ENCODE results near the gene DAB1. TPM values are rescaled to one million over a fixed set of nuclear protein-coding genes. Genes with fewer than 3 reads are reported as not detected.

DAB1 gene
- total and polyA plus RNA-seq, 2 of the 8 experiments (the other 6 are each of a cell fraction or from before 2014, with no cell fraction given) = 4.4 to 11.8 TPM

DNA sequence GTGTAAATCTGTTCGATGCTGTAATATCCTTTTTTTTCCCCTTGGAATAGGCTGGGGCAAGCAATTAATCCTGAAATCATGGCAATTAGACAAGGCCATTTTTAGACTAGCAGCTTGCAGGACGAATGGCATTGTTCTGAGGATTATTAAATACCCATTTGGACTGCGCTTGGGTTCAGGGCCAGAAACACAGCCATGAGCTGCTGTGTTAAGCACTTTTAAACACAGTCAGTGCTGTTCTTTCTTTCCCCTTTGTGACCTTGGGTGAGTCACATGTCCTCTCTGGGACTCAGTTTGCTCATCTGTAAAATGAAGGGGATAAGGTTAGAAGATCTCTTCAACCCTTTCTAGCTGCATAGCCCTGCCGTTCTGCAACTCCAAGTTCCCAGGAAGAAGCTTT lies 399.4 kb downstream of the DAB1 start (continued):
- TF ChIP-seq, protein P1, sequence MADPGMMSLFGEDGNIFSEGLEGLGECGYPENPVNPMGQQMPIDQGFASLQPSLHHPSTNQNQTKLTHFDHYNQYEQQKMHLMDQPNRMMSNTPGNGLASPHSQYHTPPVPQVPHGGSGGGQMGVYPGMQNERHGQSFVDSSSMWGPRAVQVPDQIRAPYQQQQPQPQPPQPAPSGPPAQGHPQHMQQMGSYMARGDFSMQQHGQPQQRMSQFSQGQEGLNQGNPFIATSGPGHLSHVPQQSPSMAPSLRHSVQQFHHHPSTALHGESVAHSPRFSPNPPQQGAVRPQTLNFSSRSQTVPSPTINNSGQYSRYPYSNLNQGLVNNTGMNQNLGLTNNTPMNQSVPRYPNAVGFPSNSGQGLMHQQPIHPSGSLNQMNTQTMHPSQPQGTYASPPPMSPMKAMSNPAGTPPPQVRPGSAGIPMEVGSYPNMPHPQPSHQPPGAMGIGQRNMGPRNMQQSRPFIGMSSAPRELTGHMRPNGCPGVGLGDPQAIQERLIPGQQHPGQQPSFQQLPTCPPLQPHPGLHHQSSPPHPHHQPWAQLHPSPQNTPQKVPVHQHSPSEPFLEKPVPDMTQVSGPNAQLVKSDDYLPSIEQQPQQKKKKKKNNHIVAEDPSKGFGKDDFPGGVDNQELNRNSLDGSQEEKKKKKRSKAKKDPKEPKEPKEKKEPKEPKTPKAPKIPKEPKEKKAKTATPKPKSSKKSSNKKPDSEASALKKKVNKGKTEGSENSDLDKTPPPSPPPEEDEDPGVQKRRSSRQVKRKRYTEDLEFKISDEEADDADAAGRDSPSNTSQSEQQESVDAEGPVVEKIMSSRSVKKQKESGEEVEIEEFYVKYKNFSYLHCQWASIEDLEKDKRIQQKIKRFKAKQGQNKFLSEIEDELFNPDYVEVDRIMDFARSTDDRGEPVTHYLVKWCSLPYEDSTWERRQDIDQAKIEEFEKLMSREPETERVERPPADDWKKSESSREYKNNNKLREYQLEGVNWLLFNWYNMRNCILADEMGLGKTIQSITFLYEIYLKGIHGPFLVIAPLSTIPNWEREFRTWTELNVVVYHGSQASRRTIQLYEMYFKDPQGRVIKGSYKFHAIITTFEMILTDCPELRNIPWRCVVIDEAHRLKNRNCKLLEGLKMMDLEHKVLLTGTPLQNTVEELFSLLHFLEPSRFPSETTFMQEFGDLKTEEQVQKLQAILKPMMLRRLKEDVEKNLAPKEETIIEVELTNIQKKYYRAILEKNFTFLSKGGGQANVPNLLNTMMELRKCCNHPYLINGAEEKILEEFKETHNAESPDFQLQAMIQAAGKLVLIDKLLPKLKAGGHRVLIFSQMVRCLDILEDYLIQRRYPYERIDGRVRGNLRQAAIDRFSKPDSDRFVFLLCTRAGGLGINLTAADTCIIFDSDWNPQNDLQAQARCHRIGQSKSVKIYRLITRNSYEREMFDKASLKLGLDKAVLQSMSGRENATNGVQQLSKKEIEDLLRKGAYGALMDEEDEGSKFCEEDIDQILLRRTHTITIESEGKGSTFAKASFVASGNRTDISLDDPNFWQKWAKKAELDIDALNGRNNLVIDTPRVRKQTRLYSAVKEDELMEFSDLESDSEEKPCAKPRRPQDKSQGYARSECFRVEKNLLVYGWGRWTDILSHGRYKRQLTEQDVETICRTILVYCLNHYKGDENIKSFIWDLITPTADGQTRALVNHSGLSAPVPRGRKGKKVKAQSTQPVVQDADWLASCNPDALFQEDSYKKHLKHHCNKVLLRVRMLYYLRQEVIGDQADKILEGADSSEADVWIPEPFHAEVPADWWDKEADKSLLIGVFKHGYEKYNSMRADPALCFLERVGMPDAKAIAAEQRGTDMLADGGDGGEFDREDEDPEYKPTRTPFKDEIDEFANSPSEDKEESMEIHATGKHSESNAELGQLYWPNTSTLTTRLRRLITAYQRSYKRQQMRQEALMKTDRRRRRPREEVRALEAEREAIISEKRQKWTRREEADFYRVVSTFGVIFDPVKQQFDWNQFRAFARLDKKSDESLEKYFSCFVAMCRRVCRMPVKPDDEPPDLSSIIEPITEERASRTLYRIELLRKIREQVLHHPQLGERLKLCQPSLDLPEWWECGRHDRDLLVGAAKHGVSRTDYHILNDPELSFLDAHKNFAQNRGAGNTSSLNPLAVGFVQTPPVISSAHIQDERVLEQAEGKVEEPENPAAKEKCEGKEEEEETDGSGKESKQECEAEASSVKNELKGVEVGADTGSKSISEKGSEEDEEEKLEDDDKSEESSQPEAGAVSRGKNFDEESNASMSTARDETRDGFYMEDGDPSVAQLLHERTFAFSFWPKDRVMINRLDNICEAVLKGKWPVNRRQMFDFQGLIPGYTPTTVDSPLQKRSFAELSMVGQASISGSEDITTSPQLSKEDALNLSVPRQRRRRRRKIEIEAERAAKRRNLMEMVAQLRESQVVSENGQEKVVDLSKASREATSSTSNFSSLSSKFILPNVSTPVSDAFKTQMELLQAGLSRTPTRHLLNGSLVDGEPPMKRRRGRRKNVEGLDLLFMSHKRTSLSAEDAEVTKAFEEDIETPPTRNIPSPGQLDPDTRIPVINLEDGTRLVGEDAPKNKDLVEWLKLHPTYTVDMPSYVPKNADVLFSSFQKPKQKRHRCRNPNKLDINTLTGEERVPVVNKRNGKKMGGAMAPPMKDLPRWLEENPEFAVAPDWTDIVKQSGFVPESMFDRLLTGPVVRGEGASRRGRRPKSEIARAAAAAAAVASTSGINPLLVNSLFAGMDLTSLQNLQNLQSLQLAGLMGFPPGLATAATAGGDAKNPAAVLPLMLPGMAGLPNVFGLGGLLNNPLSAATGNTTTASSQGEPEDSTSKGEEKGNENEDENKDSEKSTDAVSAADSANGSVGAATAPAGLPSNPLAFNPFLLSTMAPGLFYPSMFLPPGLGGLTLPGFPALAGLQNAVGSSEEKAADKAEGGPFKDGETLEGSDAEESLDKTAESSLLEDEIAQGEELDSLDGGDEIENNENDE (IDR thresholded peaks at IDR 0.05; ENCODE audit: insufficient replicate concordance, low read length) = no peak
- TF ChIP-seq, protein P2, sequence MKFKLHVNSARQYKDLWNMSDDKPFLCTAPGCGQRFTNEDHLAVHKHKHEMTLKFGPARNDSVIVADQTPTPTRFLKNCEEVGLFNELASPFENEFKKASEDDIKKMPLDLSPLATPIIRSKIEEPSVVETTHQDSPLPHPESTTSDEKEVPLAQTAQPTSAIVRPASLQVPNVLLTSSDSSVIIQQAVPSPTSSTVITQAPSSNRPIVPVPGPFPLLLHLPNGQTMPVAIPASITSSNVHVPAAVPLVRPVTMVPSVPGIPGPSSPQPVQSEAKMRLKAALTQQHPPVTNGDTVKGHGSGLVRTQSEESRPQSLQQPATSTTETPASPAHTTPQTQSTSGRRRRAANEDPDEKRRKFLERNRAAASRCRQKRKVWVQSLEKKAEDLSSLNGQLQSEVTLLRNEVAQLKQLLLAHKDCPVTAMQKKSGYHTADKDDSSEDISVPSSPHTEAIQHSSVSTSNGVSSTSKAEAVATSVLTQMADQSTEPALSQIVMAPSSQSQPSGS (IDR thresholded peaks at IDR 0.05; ENCODE audit: low read length) = no peak
- TF ChIP-seq SP4 (IDR thresholded peaks at IDR 0.05; ENCODE audit: low read length) = no peak
- no peak for TF ChIP-seq SAP30 (IDR thresholded peaks at IDR 0.05; ENCODE audit: insufficient read depth, insufficient replicate concordance, low read length)
- no peak for TF ChIP-seq ASH2L (IDR thresholded peaks at IDR 0.05; ENCODE audit: low read length)
- no peak for TF ChIP-seq BRCA1 (IDR thresholded peaks at IDR 0.05; ENCODE audit: low read depth, low read length)
- TF ChIP-seq RBBP5 (IDR thresholded peaks at IDR 0.05; ENCODE audit: borderline replicate concordance, low read depth, low read length) = no peak
- no peak for TF ChIP-seq USF2 (IDR thresholded peaks at IDR 0.05; ENCODE audit: low read length)

Measured in H1 (cell line).